ENCODE data around the gene PAIP2B.

PAIP2B gene

DNA sequence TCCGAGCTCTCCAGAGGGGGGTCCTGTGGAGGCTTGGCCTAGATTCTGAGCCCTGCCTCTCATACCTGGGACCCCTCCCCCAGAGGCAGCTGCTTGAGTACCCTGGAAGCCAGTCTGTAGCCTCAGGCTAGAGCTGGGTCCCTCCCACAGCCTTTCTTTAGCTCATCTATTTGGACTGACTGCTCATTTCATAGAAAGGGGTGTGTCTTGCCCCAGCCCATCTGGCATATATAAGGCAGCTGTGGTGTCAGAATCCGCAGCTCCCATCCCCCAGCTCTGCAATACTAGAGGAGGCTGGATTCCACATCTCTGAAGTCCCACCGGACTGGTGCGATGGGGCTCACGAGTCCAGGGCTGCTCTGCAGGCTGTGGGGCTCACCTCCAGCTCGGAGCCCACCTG, 70.3 kb downstream of the PAIP2B start:
- peak overlapping the region; percentile 8 to 45 for H3K4me3 ChIP-seq (ENCODE audit: low read length in 2 of 2)

GRCh38 chr2:71155846-71156245, 71.1 kb downstream of the PAIP2B start:
- no peak overlapping the region for H3K4me3 ChIP-seq (ENCODE audit: low read length in 2 of 2)
- H3K9ac ChIP-seq (ENCODE audit: low read depth in 1 of 2, low read length in 2 of 2), result no peak overlapping the region
- H3K9me3 ChIP-seq (ENCODE audit: control insufficient read depth in 2 of 2, low read length in 2 of 2), result no peaks in the 10 kb centered on the region
- H3K36me3 ChIP-seq (ENCODE audit: control insufficient read depth in 2 of 2, insufficient read depth in 2 of 2, low read length in 2 of 2), result no peaks in the 10 kb centered on the region
- H3K27me3 ChIP-seq (ENCODE audit: control insufficient read depth in 2 of 2, insufficient read depth in 2 of 2, low read length in 2 of 2), result no peaks in the 10 kb centered on the region
- no peak overlapping the region for H3K27ac ChIP-seq (ENCODE audit: low read depth in 2 of 2, low read length in 2 of 2)
- H3K4me1 ChIP-seq (ENCODE audit: control insufficient read depth in 2 of 2, insufficient read depth in 2 of 2, low read length in 2 of 2), result no peaks in the 10 kb centered on the region

More for the DNA sequence above, 70.3 kb downstream of the PAIP2B start:
- H3K36me3 ChIP-seq (ENCODE audit: control insufficient read depth in 2 of 2, insufficient read depth in 2 of 2, low read length in 2 of 2), result no peaks in the 10 kb centered on the region
- no peaks in the 10 kb centered on the region for H3K9me3 ChIP-seq (ENCODE audit: control insufficient read depth in 2 of 2, low read length in 2 of 2)
- no peaks in the 10 kb centered on the region for H3K4me1 ChIP-seq (ENCODE audit: control insufficient read depth in 2 of 2, insufficient read depth in 2 of 2, low read length in 2 of 2)
- H3K27me3 ChIP-seq (ENCODE audit: control insufficient read depth in 2 of 2, insufficient read depth in 2 of 2, low read length in 2 of 2), result no peaks in the 10 kb centered on the region
- H3K27ac ChIP-seq (ENCODE audit: low read depth in 2 of 2, low read length in 2 of 2), result no peak overlapping the region
- no peak overlapping the region for H3K9ac ChIP-seq (ENCODE audit: low read depth in 1 of 2, low read length in 2 of 2)

DNA sequence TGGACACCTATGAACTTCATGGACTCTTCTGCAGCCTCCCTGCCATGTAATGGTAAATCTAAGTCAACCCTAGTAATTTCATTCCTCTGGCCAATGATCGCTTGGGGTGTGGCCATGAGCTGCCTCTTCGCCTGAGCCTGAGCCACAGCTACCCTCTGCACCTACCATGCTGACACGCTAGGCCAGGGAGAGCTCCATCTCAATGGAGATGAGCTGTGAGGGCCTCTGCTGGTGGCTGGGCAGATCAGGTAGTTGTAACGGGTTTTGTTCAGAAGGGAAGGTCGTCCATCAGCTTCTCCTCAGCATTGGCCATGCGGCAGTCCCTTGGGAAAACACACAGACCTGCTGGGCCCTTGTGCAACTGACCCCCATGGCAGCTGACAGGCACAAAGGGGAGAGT, 72.1 kb downstream of the PAIP2B start:
- Histone ChIP-seq H3K36me3 (ENCODE audit: control insufficient read depth in 2 of 2, insufficient read depth in 2 of 2, low read length in 2 of 2) (peaks cover 4 to 7% of the 10 kb centered on the region in 2 donors), H3K27ac (ENCODE audit: low read depth in 2 of 2, low read length in 2 of 2) (no peak overlapping the region), H3K27me3 (ENCODE audit: control insufficient read depth in 2 of 2, insufficient read depth in 2 of 2, low read length in 2 of 2) (no peaks in the 10 kb centered on the region), H3K4me3 (ENCODE audit: low read length in 2 of 2) (no peak overlapping the region), H3K9ac (ENCODE audit: low read depth in 1 of 2, low read length in 2 of 2) (no peak overlapping the region), H3K4me1 (ENCODE audit: control insufficient read depth in 2 of 2, insufficient read depth in 2 of 2, low read length in 2 of 2) (no peaks in the 10 kb centered on the region), H3K9me3 (ENCODE audit: control insufficient read depth in 2 of 2, low read length in 2 of 2) (no peaks in the 10 kb centered on the region)

DNA sequence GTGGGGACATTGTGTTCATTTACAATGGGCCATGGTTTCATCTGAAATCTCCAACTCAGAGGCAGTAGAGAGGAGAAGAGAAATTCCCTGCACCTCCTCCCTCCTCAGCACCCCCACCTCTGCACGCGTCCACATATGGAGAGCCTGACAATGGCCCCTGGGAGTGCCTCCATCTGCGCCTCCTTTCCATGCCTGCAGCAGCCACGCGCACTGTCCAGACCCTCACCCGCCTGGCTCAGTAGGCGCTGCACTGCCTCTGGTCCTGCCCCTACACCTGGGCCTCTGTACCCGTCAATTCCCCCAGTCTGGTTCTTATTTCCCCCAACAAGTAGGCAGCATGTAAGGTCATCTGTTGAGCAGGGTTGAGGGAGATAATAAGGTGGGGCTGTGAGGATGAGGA, 72.6 kb downstream of the PAIP2B start:
- Histone ChIP-seq H3K4me3 (ENCODE audit: low read length in 2 of 2) (no peak overlapping the region), H3K9ac (ENCODE audit: low read depth in 1 of 2, low read length in 2 of 2) (no peak overlapping the region)

GRCh38 chr2:71153585-71154224, 73.2 kb downstream of the PAIP2B start:
- Histone ChIP-seq H3K9me3 (ENCODE audit: control insufficient read depth in 2 of 2, low read length in 2 of 2) (no peaks in the 10 kb centered on the region), H3K4me1 (ENCODE audit: control insufficient read depth in 2 of 2, insufficient read depth in 2 of 2, low read length in 2 of 2) (no peaks in the 10 kb centered on the region), H3K36me3 (ENCODE audit: control insufficient read depth in 2 of 2, insufficient read depth in 2 of 2, low read length in 2 of 2) (peaks cover 14 to 17% of the 10 kb centered on the region in 2 donors), H3K9ac (ENCODE audit: low read depth in 1 of 2, low read length in 2 of 2) (no peak overlapping the region), H3K27me3 (ENCODE audit: control insufficient read depth in 2 of 2, insufficient read depth in 2 of 2, low read length in 2 of 2) (no peaks in the 10 kb centered on the region), H3K27ac (ENCODE audit: low read depth in 2 of 2, low read length in 2 of 2) (no peak overlapping the region), H3K4me3 (ENCODE audit: low read length in 2 of 2) (no peak overlapping the region)

More for the DNA sequence above, 72.6 kb downstream of the PAIP2B start:
- Histone ChIP-seq H3K27ac (ENCODE audit: low read depth in 2 of 2, low read length in 2 of 2) (no peak overlapping the region), H3K27me3 (ENCODE audit: control insufficient read depth in 2 of 2, insufficient read depth in 2 of 2, low read length in 2 of 2) (no peaks in the 10 kb centered on the region), H3K36me3 (ENCODE audit: control insufficient read depth in 2 of 2, insufficient read depth in 2 of 2, low read length in 2 of 2) (peaks cover 9 to 12% of the 10 kb centered on the region in 2 donors), H3K9me3 (ENCODE audit: control insufficient read depth in 2 of 2, low read length in 2 of 2) (no peaks in the 10 kb centered on the region), H3K4me1 (ENCODE audit: control insufficient read depth in 2 of 2, insufficient read depth in 2 of 2, low read length in 2 of 2) (no peaks in the 10 kb centered on the region)

- H3K4me3 ChIP-seq (ENCODE audit: low read length in 2 of 2), result no peak overlapping the region
- peaks cover 27 to 35% of the 10 kb centered on the region in 2 donors for H3K36me3 ChIP-seq (ENCODE audit: control insufficient read depth in 2 of 2, insufficient read depth in 2 of 2, low read length in 2 of 2)
- H3K9me3 ChIP-seq (ENCODE audit: control insufficient read depth in 2 of 2, low read length in 2 of 2), result no peaks in the 10 kb centered on the region
- H3K27me3 ChIP-seq (ENCODE audit: control insufficient read depth in 2 of 2, insufficient read depth in 2 of 2, low read length in 2 of 2), result no peaks in the 10 kb centered on the region
- no peaks in the 10 kb centered on the region for H3K4me1 ChIP-seq (ENCODE audit: control insufficient read depth in 2 of 2, insufficient read depth in 2 of 2, low read length in 2 of 2)
- H3K27ac ChIP-seq (ENCODE audit: low read depth in 2 of 2, low read length in 2 of 2), result no peak overlapping the region
- no peak overlapping the region for H3K9ac ChIP-seq (ENCODE audit: low read depth in 1 of 2, low read length in 2 of 2)
These were observed 75.3 kb downstream of the PAIP2B start for GRCh38 chr2:71151620-71152019.

DNA sequence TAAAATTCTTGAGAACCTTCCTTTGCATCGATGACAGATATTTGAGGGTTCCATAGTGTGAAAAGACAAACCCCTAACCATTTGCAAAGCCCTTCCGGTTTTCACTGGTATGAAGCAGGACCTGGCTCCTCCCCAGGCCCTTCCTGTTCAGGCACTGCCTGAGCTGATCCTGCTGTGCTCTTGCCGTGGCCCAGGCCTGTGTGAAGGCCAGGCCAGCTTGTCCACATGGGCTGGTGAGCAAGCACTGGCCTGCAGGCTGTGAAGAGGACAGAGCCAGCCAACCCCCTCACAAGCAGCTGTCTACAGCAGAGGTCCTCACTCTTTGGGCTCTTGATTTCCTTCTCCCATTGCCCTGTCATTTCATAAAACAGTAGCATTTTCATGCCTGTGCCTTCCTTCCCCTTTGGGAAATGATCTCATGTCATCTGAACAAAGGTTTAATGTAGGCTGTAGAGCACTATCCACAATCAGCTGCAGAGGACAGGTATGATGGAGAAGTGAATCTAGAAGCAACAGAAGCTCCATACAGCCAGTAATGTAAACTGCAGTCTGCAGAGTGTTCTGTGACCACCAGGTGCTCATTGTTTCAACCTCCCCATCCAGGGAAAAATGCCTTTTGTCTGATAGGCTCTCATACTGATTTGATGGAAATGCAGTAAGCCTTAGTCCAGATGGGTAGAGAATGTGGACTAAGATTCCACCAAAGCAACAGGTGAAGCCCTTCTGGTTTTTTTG, 76.7 kb downstream of the PAIP2B start:
- no peak overlapping the region for H3K9ac ChIP-seq (ENCODE audit: low read depth in 1 of 2, low read length in 2 of 2)
- H3K4me3 ChIP-seq (ENCODE audit: low read length in 2 of 2), result no peak overlapping the region
- H3K27me3 ChIP-seq (ENCODE audit: control insufficient read depth in 2 of 2, insufficient read depth in 2 of 2, low read length in 2 of 2), result no peaks in the 10 kb centered on the region
- no peaks in the 10 kb centered on the region for H3K9me3 ChIP-seq (ENCODE audit: control insufficient read depth in 2 of 2, low read length in 2 of 2)
- H3K4me1 ChIP-seq (ENCODE audit: control insufficient read depth in 2 of 2, insufficient read depth in 2 of 2, low read length in 2 of 2), result no peaks in the 10 kb centered on the region
- H3K27ac ChIP-seq (ENCODE audit: low read depth in 2 of 2, low read length in 2 of 2), result no peak overlapping the region
- H3K36me3 ChIP-seq (ENCODE audit: control insufficient read depth in 2 of 2, insufficient read depth in 2 of 2, low read length in 2 of 2), result peaks cover 34 to 47% of the 10 kb centered on the region in 2 donors

- Histone ChIP-seq H3K9me3 (ENCODE audit: control insufficient read depth in 2 of 2, low read length in 2 of 2) (no peaks in the 10 kb centered on the region), H3K9ac (ENCODE audit: low read depth in 1 of 2, low read length in 2 of 2) (no peak overlapping the region), H3K27me3 (ENCODE audit: control insufficient read depth in 2 of 2, insufficient read depth in 2 of 2, low read length in 2 of 2) (no peaks in the 10 kb centered on the region), H3K4me1 (ENCODE audit: control insufficient read depth in 2 of 2, insufficient read depth in 2 of 2, low read length in 2 of 2) (no peaks in the 10 kb centered on the region), H3K27ac (ENCODE audit: low read depth in 2 of 2, low read length in 2 of 2) (no peak overlapping the region), H3K4me3 (ENCODE audit: low read length in 2 of 2) (no peak overlapping the region), H3K36me3 (ENCODE audit: control insufficient read depth in 2 of 2, insufficient read depth in 2 of 2, low read length in 2 of 2) (peaks cover 50 to 62% of the 10 kb centered on the region in 2 donors)
These were observed 78.3 kb downstream of the PAIP2B start for GRCh38 chr2:71148506-71149063.

GRCh38 chr2:71143782-71144181, 83.1 kb downstream of the PAIP2B start:
- Histone ChIP-seq H3K27me3 (ENCODE audit: control insufficient read depth in 2 of 2, insufficient read depth in 2 of 2, low read length in 2 of 2) (no peaks in the 10 kb centered on the region), H3K9me3 (ENCODE audit: control insufficient read depth in 2 of 2, low read length in 2 of 2) (no peaks in the 10 kb centered on the region), H3K4me1 (ENCODE audit: control insufficient read depth in 2 of 2, insufficient read depth in 2 of 2, low read length in 2 of 2) (no peaks in the 10 kb centered on the region), H3K9ac (ENCODE audit: low read depth in 1 of 2, low read length in 2 of 2) (no peak overlapping the region), H3K36me3 (ENCODE audit: control insufficient read depth in 2 of 2, insufficient read depth in 2 of 2, low read length in 2 of 2) (peaks cover 71 to 84% of the 10 kb centered on the region in 2 donors), H3K27ac (ENCODE audit: low read depth in 2 of 2, low read length in 2 of 2) (no peak overlapping the region), H3K4me3 (ENCODE audit: low read length in 2 of 2) (no peak overlapping the region)

DNA sequence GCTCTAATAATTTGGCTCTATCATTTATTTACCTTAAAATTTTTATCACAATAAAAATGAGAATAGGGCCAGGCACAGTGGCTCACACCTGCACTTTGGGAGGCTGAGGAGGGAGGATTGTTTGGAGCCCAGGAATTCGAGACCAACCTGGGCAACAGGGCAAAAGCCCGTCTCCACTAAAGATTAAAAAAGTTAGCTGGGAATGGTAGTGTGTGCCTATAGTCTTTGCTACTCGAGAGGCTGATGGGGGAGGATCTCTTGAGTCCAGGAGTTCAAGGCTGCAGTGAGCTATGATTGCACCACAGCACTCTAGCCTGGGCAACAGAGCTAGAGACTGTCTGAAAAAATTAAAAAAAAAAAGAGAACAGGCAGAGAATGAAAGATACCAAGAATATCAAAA, 90.7 kb downstream of the PAIP2B start:
- Histone ChIP-seq H3K36me3 (ENCODE audit: control insufficient read depth in 2 of 2, insufficient read depth in 2 of 2, low read length in 2 of 2) (peaks cover 40 to 58% of the 10 kb centered on the region in 2 donors), H3K27ac (ENCODE audit: low read depth in 2 of 2, low read length in 2 of 2) (no peak overlapping the region), H3K9me3 (ENCODE audit: control insufficient read depth in 2 of 2, low read length in 2 of 2) (no peaks in the 10 kb centered on the region), H3K4me1 (ENCODE audit: control insufficient read depth in 2 of 2, insufficient read depth in 2 of 2, low read length in 2 of 2) (peaks cover 5 to 11% of the 10 kb centered on the region in 2 donors), H3K4me3 (ENCODE audit: low read length in 2 of 2) (no peak overlapping the region), H3K27me3 (ENCODE audit: control insufficient read depth in 2 of 2, insufficient read depth in 2 of 2, low read length in 2 of 2) (no peaks in the 10 kb centered on the region), H3K9ac (ENCODE audit: low read depth in 1 of 2, low read length in 2 of 2) (no peak overlapping the region)
